Neuronal stem cell (in vitro differentiated cells): ENCODE data around the gene NMRAL1.

Experiments
- DNase-seq: peaks from one replicate; pipeline ENCODE4 v3.0.0-alpha.2; 2013; ENCODE audit warnings: low spot score
- H2AFZ ChIP-seq: one replicate; pipeline ENCODE4 v1.6.1; 2013; ENCODE audit warnings: mild to moderate bottlenecking, low read length, inconsistent platforms
- H2AK5ac ChIP-seq: 2 replicates; pipeline ENCODE4 v1.6.1; 2013; ENCODE audit warnings: low read depth, mild to moderate bottlenecking, inconsistent platforms, low read length, moderate library complexity, mixed read lengths
- H2BK120ac ChIP-seq: 2 replicates; pipeline ENCODE4 v1.6.1; 2013; ENCODE audit warnings: low read depth, mild to moderate bottlenecking, inconsistent platforms, low read length, moderate library complexity, mixed read lengths
- H2BK12ac ChIP-seq: one replicate; pipeline ENCODE4 v1.6.1; 2013; ENCODE audit warnings: low read length, inconsistent platforms
- H2BK15ac ChIP-seq: 2 replicates; pipeline ENCODE4 v1.6.1; 2013; ENCODE audit warnings: mild to moderate bottlenecking, low read length, inconsistent platforms, mixed read lengths
- H2BK5ac ChIP-seq: one replicate; pipeline ENCODE4 v1.6.1; 2013; ENCODE audit warnings: inconsistent platforms, mild to moderate bottlenecking, low read length, moderate library complexity
- H3K14ac ChIP-seq: one replicate; pipeline ENCODE4 v1.6.1; 2013; ENCODE audit warnings: low read length, inconsistent platforms
- H3K18ac ChIP-seq: 2 replicates; pipeline ENCODE4 v1.6.1; 2013; ENCODE audit warnings: low read length, inconsistent platforms
- H3K23ac ChIP-seq: 2 replicates; pipeline ENCODE4 v1.6.1; 2013; ENCODE audit warnings: low read depth, mild to moderate bottlenecking, mixed read lengths, low read length, inconsistent platforms; ENCODE audit not compliant: poor library complexity
- H3K27ac ChIP-seq: replicated peaks from 3 replicates; pipeline ENCODE4 v1.5.1; 2013; ENCODE audit warnings: low read length, inconsistent platforms
- H3K27me3 ChIP-seq, 3 experiments: 2 replicates each; pipeline ENCODE4 v1.6.1; 2013; ENCODE audit warnings: low read length in 3 of 3, mild to moderate bottlenecking in 2 of 3, inconsistent platforms in 1 of 3, low read depth in 1 of 3, mixed read lengths in 1 of 3, moderate library complexity in 1 of 3; ENCODE audit not compliant: control insufficient read depth in 3 of 3, insufficient read depth in 3 of 3
- H3K36me3 ChIP-seq, 2 donors: replicated peaks in 1 of 2; 2 replicates each; pipeline ENCODE4 v1.6.1; 2013; ENCODE audit warnings: low read length in 2 of 2; ENCODE audit not compliant: control insufficient read depth in 2 of 2, insufficient read depth in 2 of 2
- H3K4ac ChIP-seq: 2 replicates; pipeline ENCODE4 v1.6.1; 2013; ENCODE audit warnings: inconsistent platforms, mild to moderate bottlenecking, low read length, moderate library complexity
- H3K4me1 ChIP-seq, 2 donors: 1 replicate in 1 of 2; 2 replicates in 1 of 2; pipeline ENCODE4 v1.6.1; 2013; ENCODE audit warnings: low read length in 2 of 2, low read depth in 1 of 2; ENCODE audit not compliant: control insufficient read depth in 2 of 2, insufficient read depth in 1 of 2
- H3K4me2 ChIP-seq: one replicate; pipeline ENCODE4 v1.6.1; 2013; ENCODE audit warnings: mild to moderate bottlenecking, low read length, inconsistent platforms; ENCODE audit not compliant: insufficient read depth, poor library complexity, severe bottlenecking
- H3K4me3 ChIP-seq, 2 donors: 2 replicates each; pipeline ENCODE4 v1.5.1; 2013; ENCODE audit warnings: low read length in 2 of 2, mild to moderate bottlenecking in 2 of 2, inconsistent platforms in 1 of 2, moderate library complexity in 1 of 2
- H3K79me1 ChIP-seq: one replicate; pipeline ENCODE4 v1.6.1; 2013; ENCODE audit warnings: low read depth, mild to moderate bottlenecking, inconsistent platforms, low read length, moderate library complexity
- H3K9ac ChIP-seq: one replicate; pipeline ENCODE4 v1.6.1; 2013; ENCODE audit warnings: mild to moderate bottlenecking, low read depth, low read length, inconsistent platforms; ENCODE audit not compliant: poor library complexity
- H3K9me3 ChIP-seq, 2 donors: replicated peaks in 1 of 2; 2 replicates each; pipeline versions ENCODE3 to v1.6.1; 2013; ENCODE audit warnings: low read length in 2 of 2, mild to moderate bottlenecking in 2 of 2, inconsistent platforms in 1 of 2, low read depth in 1 of 2, mixed read lengths in 1 of 2, moderate library complexity in 1 of 2; ENCODE audit not compliant: control insufficient read depth in 2 of 2, insufficient read depth in 1 of 2
- H4K8ac ChIP-seq: one replicate; pipeline ENCODE4 v1.6.1; 2013; ENCODE audit warnings: low read depth, mild to moderate bottlenecking, inconsistent platforms, low read length, moderate library complexity
- H4K91ac ChIP-seq: one replicate; pipeline ENCODE4 v1.6.1; 2013; ENCODE audit warnings: low read length, low read depth, mild to moderate bottlenecking, inconsistent platforms; ENCODE audit not compliant: poor library complexity
- WGBS, 2 donors: extraction: QIAGEN DNeasy Blood & Tissue Kit; methylation state at CpG; one replicate each; pipeline ENCODE4 v1.1.7; 2013; ENCODE audit warnings: missing lambda C conversion rate in 2 of 2, mixed read lengths in 1 of 2; ENCODE audit not compliant: insufficient read length in 2 of 2, insufficient replicate concordance in 1 of 2; ENCODE audit errors: extremely low coverage in 2 of 2; 5-methylcytosine and 5-hydroxymethylcytosine counted together

Gene NMRAL1

DNA sequence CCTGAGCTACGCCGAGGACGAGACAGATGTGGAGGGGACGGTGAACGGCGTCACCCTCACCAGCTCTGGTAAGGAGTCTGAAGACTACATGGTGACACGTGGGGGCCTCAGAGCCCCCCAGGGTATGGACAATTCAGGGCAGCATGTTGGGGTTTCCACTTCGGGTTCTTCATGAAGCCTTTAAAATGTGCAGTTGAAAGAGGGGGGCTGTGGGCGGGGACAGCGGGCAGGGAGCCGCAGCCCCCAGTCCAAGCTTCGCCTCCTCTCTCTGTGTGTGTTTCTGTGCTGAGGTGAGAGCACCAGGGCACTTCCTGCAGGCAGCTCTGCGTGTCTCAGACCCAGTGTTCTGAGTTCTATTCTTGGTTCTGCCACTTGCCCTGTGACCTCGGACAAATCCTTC, 24.0 kb downstream of the NMRAL1 start:
- peaks cover 37 to 92% of the 10 kb centered on the region in 2 donors for H3K36me3 ChIP-seq

DNA sequence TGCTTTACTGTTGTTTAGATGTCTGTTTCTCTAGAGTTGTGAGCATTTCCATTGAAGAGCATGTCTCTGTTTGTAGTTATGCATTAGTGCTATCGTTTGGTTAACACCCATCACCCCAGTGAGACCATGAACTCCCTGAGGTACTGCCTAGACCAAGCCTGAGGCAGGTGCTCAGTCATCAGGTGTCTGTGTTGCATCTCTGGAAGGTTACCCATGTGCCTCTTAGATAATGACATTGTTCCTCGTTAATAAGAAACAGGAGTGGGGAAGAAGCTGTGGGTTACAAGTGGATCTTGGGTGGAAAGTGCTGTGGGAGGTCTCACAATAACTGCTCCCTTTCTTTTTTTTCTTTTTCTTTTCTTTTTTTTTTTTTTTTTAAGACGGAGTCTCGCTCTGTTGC, 30.4 kb downstream of the NMRAL1 start:
- no peak overlapping the region for H3K14ac ChIP-seq
- H3K4me3 ChIP-seq = no peak overlapping the region
- H4K8ac ChIP-seq = no peak overlapping the region
- H3K79me1 ChIP-seq = no peaks in the 10 kb centered on the region
- no peak overlapping the region for H3K9ac ChIP-seq
- H2AFZ ChIP-seq = no peak overlapping the region
- no peak overlapping the region for H3K27ac ChIP-seq
- no peak for DNase-seq
- no peak overlapping the region for H4K91ac ChIP-seq
- no peak overlapping the region for H2BK5ac ChIP-seq
- H2BK15ac ChIP-seq = no peak overlapping the region
- no peak overlapping the region for H3K4ac ChIP-seq
- H3K9me3 ChIP-seq = peaks cover 0 to 1% of the 10 kb centered on the region in 2 donors
- no peak overlapping the region for H3K4me2 ChIP-seq
- no peak overlapping the region for H2AK5ac ChIP-seq
- H2BK12ac ChIP-seq = no peak overlapping the region
- peaks cover 49 to 90% of the 10 kb centered on the region in 2 donors for H3K36me3 ChIP-seq
- no peak overlapping the region for H3K23ac ChIP-seq
- WGBS, 2 donors = no CpG with 5 or more reads among the region's 4 CpGs
- H3K27me3 ChIP-seq = no peaks in the 10 kb centered on the region
- no peak overlapping the region for H3K18ac ChIP-seq
- H3K4me1 ChIP-seq = no peaks in the 10 kb centered on the region
- no peak overlapping the region for H2BK120ac ChIP-seq

More for the DNA sequence above, 24.0 kb downstream of the NMRAL1 start:
- H4K91ac ChIP-seq = no peak overlapping the region
- H2BK15ac ChIP-seq = no peak overlapping the region
- no CpG with 5 or more reads among the region's 14 CpGs for WGBS, 2 donors
- no peak overlapping the region for H3K4me3 ChIP-seq
- no peak overlapping the region for H3K4ac ChIP-seq
- no peak overlapping the region for H2BK12ac ChIP-seq
- no peak overlapping the region for H3K27ac ChIP-seq
- H3K27me3 ChIP-seq = no peaks in the 10 kb centered on the region
- no peak overlapping the region for H2BK120ac ChIP-seq
- no peaks in the 10 kb centered on the region for H3K9me3 ChIP-seq
- no peak overlapping the region for H3K18ac ChIP-seq
- H4K8ac ChIP-seq = no peak overlapping the region
- DNase-seq = no peak
- no peak overlapping the region for H3K4me2 ChIP-seq
- peaks cover 0 to 2% of the 10 kb centered on the region in 2 donors for H3K4me1 ChIP-seq
- no peak overlapping the region for H2BK5ac ChIP-seq
- H3K23ac ChIP-seq = no peak overlapping the region
- H2AK5ac ChIP-seq = no peak overlapping the region
- H3K9ac ChIP-seq = no peak overlapping the region
- peaks cover 3% of the 10 kb centered on the region for H3K79me1 ChIP-seq
- H2AFZ ChIP-seq = no peak overlapping the region
- H3K14ac ChIP-seq = peak overlapping the region; percentile 8

DNA sequence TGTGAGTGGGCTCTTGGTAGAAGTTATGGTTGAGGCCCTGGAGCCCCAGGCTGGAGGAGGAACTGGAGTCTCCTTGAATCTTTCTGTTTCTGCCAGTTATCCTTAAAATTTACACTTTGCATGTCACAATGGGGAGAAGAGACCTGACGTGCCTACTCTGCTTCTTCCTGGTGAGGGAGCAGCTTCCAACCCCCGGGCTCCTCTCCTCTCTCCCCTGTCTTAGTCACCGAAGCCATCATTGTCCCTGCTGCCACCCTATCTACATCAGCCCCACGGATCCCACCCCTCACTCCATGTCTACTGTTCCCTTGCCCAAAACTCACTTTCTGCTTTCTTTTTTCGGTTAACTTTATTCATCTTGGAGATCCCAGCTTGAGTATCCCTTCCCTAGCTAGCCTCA, 31.2 kb downstream of the NMRAL1 start:
- DNase-seq = no peak
- H2BK12ac ChIP-seq = no peak overlapping the region
- no peaks in the 10 kb centered on the region for H3K79me1 ChIP-seq
- no peak overlapping the region for H3K9ac ChIP-seq
- H3K23ac ChIP-seq = no peak overlapping the region
- peaks cover 46 to 91% of the 10 kb centered on the region in 2 donors for H3K36me3 ChIP-seq
- H2AFZ ChIP-seq = no peak overlapping the region
- H3K18ac ChIP-seq = no peak overlapping the region
- no peak overlapping the region for H3K4me3 ChIP-seq
- no peak overlapping the region for H3K27ac ChIP-seq
- H3K14ac ChIP-seq = no peak overlapping the region
- H3K27me3 ChIP-seq = no peaks in the 10 kb centered on the region
- no peak overlapping the region for H3K4me2 ChIP-seq
- H4K8ac ChIP-seq = no peak overlapping the region
- H3K9me3 ChIP-seq = peaks cover 0 to 1% of the 10 kb centered on the region in 2 donors
- no peak overlapping the region for H4K91ac ChIP-seq
- H2BK5ac ChIP-seq = no peak overlapping the region
- no peak overlapping the region for H3K4ac ChIP-seq
- WGBS, 2 donors = no CpG with 5 or more reads among the region's 5 CpGs
- H2BK15ac ChIP-seq = no peak overlapping the region
- no peak overlapping the region for H2AK5ac ChIP-seq
- H3K4me1 ChIP-seq = no peaks in the 10 kb centered on the region
- no peak overlapping the region for H2BK120ac ChIP-seq

DNA sequence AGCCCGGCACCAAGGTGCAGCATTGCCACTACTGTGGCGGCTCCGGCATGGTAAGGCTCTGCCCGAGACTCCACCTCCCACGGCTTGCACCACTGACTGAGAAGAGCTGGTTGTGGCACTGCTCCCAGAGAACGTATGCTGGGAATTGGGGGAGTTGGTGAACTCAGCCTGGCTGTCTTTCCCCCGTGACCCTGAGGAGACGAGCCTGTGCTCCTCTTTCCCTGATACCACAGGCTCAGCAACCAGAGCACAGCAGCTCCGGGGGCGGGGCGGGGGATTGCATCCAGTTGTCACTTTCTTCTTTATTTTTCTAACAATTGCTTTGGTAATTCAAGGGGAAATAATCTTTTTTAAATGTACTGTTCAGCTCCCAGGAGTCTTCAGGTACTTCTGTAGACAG, 32.1 kb downstream of the NMRAL1 start:
- Histone ChIP-seq H3K9ac (no peak overlapping the region), H2BK5ac (no peak overlapping the region), H3K79me1 (no peaks in the 10 kb centered on the region), H2BK12ac (no peak overlapping the region), H3K4me3 (no peak overlapping the region), H4K91ac (no peak overlapping the region), H3K23ac (no peak overlapping the region), H3K36me3 (peaks cover 46 to 93% of the 10 kb centered on the region in 2 donors), H3K27me3 (no peaks in the 10 kb centered on the region), H2AK5ac (no peak overlapping the region), H3K4ac (no peak overlapping the region), H3K4me1 (no peaks in the 10 kb centered on the region), H3K18ac (no peak overlapping the region), H3K14ac (no peak overlapping the region), H3K9me3 (peaks cover 0 to 1% of the 10 kb centered on the region in 2 donors), H2BK120ac (no peak overlapping the region), H4K8ac (peak overlapping the region; percentile 23), H2BK15ac (no peak overlapping the region), H2AFZ (no peak overlapping the region), H3K4me2 (no peak overlapping the region), H3K27ac (no peak overlapping the region)
- no peak for DNase-seq
- WGBS, 2 donors = no CpG with 5 or more reads among the region's 11 CpGs
